ENCODE data around the gene FAM184A.

GRCh38 chr6:119040229-119040628, 38.2 kb downstream of the FAM184A start:
- TF ChIP-seq CTCF (IDR thresholded peaks at IDR 0.05): no peak
- no peak for TF ChIP-seq POLR2AphosphoS5 (IDR thresholded peaks at IDR 0.05)

All from suprapubic skin (tissue), 3 donors.